GM23338 (cell line): ENCODE results near the gene TPRG1. TPM values are rescaled to one million over a fixed set of nuclear protein-coding genes. Genes with fewer than 3 reads are reported as not detected.

ENCODE experiments used
- ATAC-seq: fragments of 200-7000 bp; cut with Tn5 transposase; 3 replicates; pipeline ENCODE4 v1.9.1; 2020
- DNase-seq: peaks from one replicate; pipeline ENCODE4 v3.0.0-alpha.2; 2015; ENCODE audit warnings: low spot score
- H2AFZ ChIP-seq: fragments of 200-600 bp; sonication (generic); 2 replicates; pipeline ENCODE4 v1.8.0; 2016; ENCODE audit warnings: antibody characterized with exemption, mild to moderate bottlenecking, moderate library complexity
- H3F3A ChIP-seq: fragments of 200-600 bp; sonication (generic); replicated peaks from 2 replicates; pipeline ENCODE4 v1.8.0; 2017; ENCODE audit warnings: antibody characterized with exemption, mixed run types, low read depth
- H3K27ac ChIP-seq: fragments of 200-600 bp; sonication (generic); 2 replicates; pipeline ENCODE4 v1.6.1; 2016; ENCODE audit warnings: low read depth
- H3K27me3 ChIP-seq: fragments of 200-600 bp; sonication (generic); 2 replicates; pipeline ENCODE4 v1.8.0; 2016; ENCODE audit warnings: mild to moderate bottlenecking, mixed run types, moderate library complexity; ENCODE audit not compliant: insufficient read depth
- H3K36me3 ChIP-seq: fragments of 200-600 bp; sonication (generic); 2 replicates; pipeline ENCODE4 v1.8.0; 2016; ENCODE audit warnings: mild to moderate bottlenecking; ENCODE audit not compliant: insufficient read depth
- H3K4me1 ChIP-seq: fragments of 200-600 bp; sonication (generic); 2 replicates; pipeline ENCODE4 v1.8.0; 2016; ENCODE audit warnings: mild to moderate bottlenecking, moderate library complexity; ENCODE audit not compliant: insufficient read depth
- H3K4me2 ChIP-seq: fragments of 200-600 bp; sonication (generic); 2 replicates; pipeline ENCODE4 v1.7.1; 2017; ENCODE audit warnings: mixed run types
- H3K4me3 ChIP-seq: fragments of 200-600 bp; sonication (generic); 2 replicates; pipeline ENCODE4 v1.6.1; 2016; ENCODE audit warnings: mixed run types
- H3K79me2 ChIP-seq: fragments of 200-600 bp; sonication (generic); replicated peaks from 2 replicates; pipeline ENCODE4 v1.8.0; 2017; ENCODE audit warnings: mild to moderate bottlenecking; ENCODE audit not compliant: insufficient read depth
- H3K9me2 ChIP-seq: fragments of 200-600 bp; sonication (generic); 2 replicates; pipeline ENCODE4 v1.8.0; 2017; ENCODE audit not compliant: insufficient read depth
- H4K20me1 ChIP-seq: fragments of 200-600 bp; sonication (generic); replicated peaks from 2 replicates; pipeline ENCODE4 v1.8.0; 2017; ENCODE audit warnings: mild to moderate bottlenecking; ENCODE audit not compliant: insufficient read depth
- H3K27ac Mint-ChIP-seq: 2 replicates; pipeline ENCODE4 v1.8.0; 2020; ENCODE audit warnings: inconsistent platforms, mild to moderate bottlenecking, moderate library complexity, mixed read lengths
- H3K27me3 Mint-ChIP-seq: 3 replicates; pipeline ENCODE4 v1.8.0; 2022; ENCODE audit warnings: low read depth, mild to moderate bottlenecking, moderate library complexity, mixed read lengths, inconsistent platforms; ENCODE audit not compliant: insufficient read depth, poor library complexity
- H3K36me3 Mint-ChIP-seq: 3 replicates; pipeline ENCODE4 v1.8.0; 2021; ENCODE audit warnings: low read depth, mild to moderate bottlenecking, inconsistent platforms, moderate library complexity, mixed read lengths
- H3K4me1 Mint-ChIP-seq: 3 replicates; pipeline ENCODE4 v1.8.0; 2020; ENCODE audit warnings: mild to moderate bottlenecking, inconsistent platforms, mixed read lengths
- H3K4me3 Mint-ChIP-seq: 3 replicates; pipeline ENCODE4 v1.8.0; 2021; ENCODE audit warnings: moderate library complexity, mild to moderate bottlenecking, inconsistent platforms, mixed read lengths
- H3K9me3 Mint-ChIP-seq: 3 replicates; pipeline ENCODE4 v1.8.0; 2020; ENCODE audit warnings: moderate library complexity, mild to moderate bottlenecking, inconsistent platforms, mixed read lengths
- CREB1 ChIP-seq: fragments of 250-450 bp; sonication (Bioruptor Pico); IDR thresholded peaks from 2 replicates; pipeline ENCODE4 v1.5.0; 2020; ENCODE audit warnings: low read depth, mild to moderate bottlenecking, moderate library complexity
- EZH2 ChIP-seq: fragments of 200-600 bp; sonication (generic); IDR thresholded peaks from one replicate; pipeline ENCODE4 v1.8.0; 2017; ENCODE audit warnings: antibody characterized with exemption, mild to moderate bottlenecking, low read depth; ENCODE audit not compliant: unreplicated experiment
- EZH2phosphoT487 ChIP-seq: fragments of 200-600 bp; sonication (generic); IDR thresholded peaks from one replicate; pipeline ENCODE4 v1.8.1; 2018; ENCODE audit warnings: antibody characterized with exemption; ENCODE audit not compliant: unreplicated experiment
- JUNB ChIP-seq: IDR thresholded peaks from one replicate; pipeline ENCODE4 v1.6.1; 2016; ENCODE audit warnings: antibody characterized with exemption; ENCODE audit not compliant: unreplicated experiment
- NANOG ChIP-seq: IDR thresholded peaks from 2 replicates; pipeline ENCODE4 v1.6.1; 2016; ENCODE audit warnings: antibody characterized with exemption, borderline replicate concordance
- POLR2AphosphoS5 ChIP-seq: IDR thresholded peaks from 2 replicates; pipeline ENCODE4 v1.6.1; 2016; ENCODE audit warnings: antibody characterized with exemption, low read depth
- REST ChIP-seq: IDR thresholded peaks from one replicate; pipeline ENCODE4 v1.6.1; 2018; ENCODE audit warnings: antibody characterized with exemption; ENCODE audit not compliant: unreplicated experiment
- ZNF331 ChIP-seq: fragments of 250-450 bp; sonication (Bioruptor Pico); IDR thresholded peaks from 2 replicates; pipeline ENCODE4 v1.5.0; 2020; ENCODE audit warnings: low read depth, mild to moderate bottlenecking, moderate library complexity
- ZNF462 ChIP-seq: fragments of 250-450 bp; sonication (Bioruptor Pico); IDR thresholded peaks from 2 replicates; pipeline ENCODE4 v1.5.0; 2020; ENCODE audit warnings: mild to moderate bottlenecking, moderate library complexity
- polyA plus RNA-seq: library from polyadenylated mRNA; unstranded; fragments of >200 nt; fragmentation: Nextera tagmentation; extraction: Ambion mirVana; gene quantifications from 2 replicates; pipeline ENCODE4 v1.2.1, GENCODE V29; 2016
- total RNA-seq: library from RNA; depleted of rRNA; stranded (reverse); fragments of >200 nt; shearing (Covaris generic); gene quantifications from 2 replicates; pipeline ENCODE4 v1.2.3, GENCODE V29; 2014

TPRG1 gene
- total and polyA plus RNA-seq, 2 experiments from 2014 or later: 0.74 to 1.7 TPM

DNA sequence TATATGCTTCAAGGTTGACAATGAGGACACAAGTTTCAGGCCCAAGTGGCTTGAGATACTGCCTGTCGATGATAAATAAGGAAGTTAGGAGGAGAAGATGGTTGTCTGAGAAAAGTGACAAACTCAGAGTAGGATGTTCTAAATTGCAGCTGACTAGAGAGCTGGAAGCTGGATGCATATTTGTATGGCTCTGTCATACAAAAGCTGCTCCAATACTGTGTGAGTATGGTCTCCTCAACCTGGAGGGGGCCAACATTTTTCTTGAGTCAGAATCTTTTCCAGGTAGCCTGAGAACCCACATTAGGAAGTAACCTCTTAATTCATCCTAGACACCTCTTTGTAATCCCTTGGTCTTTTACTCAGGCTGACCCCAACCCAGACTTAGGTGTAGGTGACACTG, 28.4 kb upstream of the TPRG1 start:
- no peaks in the 10 kb centered on the region for H3K9me2 ChIP-seq
- Mint-ChIP-seq H3K27ac (no peak overlapping the region), H3K4me3 (no peak overlapping the region), H3K4me1 (peaks cover 6% of the 10 kb centered on the region), H3K9me3 (no peaks in the 10 kb centered on the region), H3K27me3 (peaks cover 7% of the 10 kb centered on the region), H3K36me3 (no peaks in the 10 kb centered on the region)
- TF ChIP-seq CREB1 (CRISPR knock-in tag): no peak
- TF ChIP-seq REST: no peak
- no peak for TF ChIP-seq JUNB
- no peak for TF ChIP-seq POLR2AphosphoS5
- TF ChIP-seq NANOG: no peak
- TF ChIP-seq ZNF331 (CRISPR knock-in tag): no peak
- no peak overlapping the region for H2AFZ ChIP-seq
- H3K36me3 ChIP-seq: no peaks in the 10 kb centered on the region
- no peaks in the 10 kb centered on the region for H4K20me1 ChIP-seq
- no peaks in the 10 kb centered on the region for H3F3A ChIP-seq
- ATAC-seq (no peak), DNase-seq (no peak)
- no peak overlapping the region for H3K27ac ChIP-seq
- no peaks in the 10 kb centered on the region for H3K79me2 ChIP-seq
- no peaks in the 10 kb centered on the region for H3K27me3 ChIP-seq
- H3K4me1 ChIP-seq: no peaks in the 10 kb centered on the region
- no peak overlapping the region for H3K4me3 ChIP-seq
- no peak overlapping the region for H3K4me2 ChIP-seq

DNA sequence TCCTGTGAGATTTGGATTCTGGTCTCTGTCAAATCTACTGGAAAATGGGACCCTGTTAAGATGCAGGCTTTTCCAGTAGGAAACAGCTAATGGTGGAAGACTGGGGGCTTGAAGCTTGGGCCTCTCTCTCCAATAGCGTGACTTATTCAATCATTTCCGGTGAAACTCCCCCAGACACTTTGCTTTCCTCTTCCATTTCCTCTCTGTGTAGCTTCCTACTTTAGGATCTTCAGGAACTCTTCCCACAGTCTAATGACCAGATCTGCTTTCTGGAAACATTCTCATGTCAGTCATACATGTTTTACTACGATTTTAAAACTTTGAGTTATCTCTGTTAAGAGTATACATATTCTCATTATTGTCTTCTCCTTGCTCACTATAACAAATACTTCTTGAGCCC, 28.0 kb upstream of the TPRG1 start:
- Mint-ChIP-seq H3K27me3 (peaks cover 7% of the 10 kb centered on the region), H3K4me3 (no peak overlapping the region), H3K4me1 (peaks cover 6% of the 10 kb centered on the region), H3K36me3 (no peaks in the 10 kb centered on the region), H3K27ac (no peak overlapping the region), H3K9me3 (no peaks in the 10 kb centered on the region)
- H3K4me3 ChIP-seq: no peak overlapping the region
- H3K27me3 ChIP-seq: no peaks in the 10 kb centered on the region
- H2AFZ ChIP-seq: no peak overlapping the region
- H4K20me1 ChIP-seq: no peaks in the 10 kb centered on the region
- TF ChIP-seq REST: no peak
- TF ChIP-seq ZNF331 (CRISPR knock-in tag): no peak
- TF ChIP-seq EZH2phosphoT487: no peak
- no peak for TF ChIP-seq ZNF462 (CRISPR knock-in tag)
- no peak for TF ChIP-seq NANOG
- no peak for TF ChIP-seq EZH2
- no peaks in the 10 kb centered on the region for H3F3A ChIP-seq
- DNase-seq: no peak
- H3K36me3 ChIP-seq: no peaks in the 10 kb centered on the region
- ATAC-seq: no peak
- no peak overlapping the region for H3K27ac ChIP-seq
- H3K4me1 ChIP-seq: no peaks in the 10 kb centered on the region
- H3K9me2 ChIP-seq: no peaks in the 10 kb centered on the region
- H3K4me2 ChIP-seq: no peak overlapping the region
- no peaks in the 10 kb centered on the region for H3K79me2 ChIP-seq
